ENCODE measurements around the gene KRT24. TPM values are rescaled to one million over a fixed set of nuclear protein-coding genes. Genes with fewer than 3 reads are reported as not detected.

Gene KRT24
- total and polyA plus RNA-seq, 11 donors, result not detected

DNA sequence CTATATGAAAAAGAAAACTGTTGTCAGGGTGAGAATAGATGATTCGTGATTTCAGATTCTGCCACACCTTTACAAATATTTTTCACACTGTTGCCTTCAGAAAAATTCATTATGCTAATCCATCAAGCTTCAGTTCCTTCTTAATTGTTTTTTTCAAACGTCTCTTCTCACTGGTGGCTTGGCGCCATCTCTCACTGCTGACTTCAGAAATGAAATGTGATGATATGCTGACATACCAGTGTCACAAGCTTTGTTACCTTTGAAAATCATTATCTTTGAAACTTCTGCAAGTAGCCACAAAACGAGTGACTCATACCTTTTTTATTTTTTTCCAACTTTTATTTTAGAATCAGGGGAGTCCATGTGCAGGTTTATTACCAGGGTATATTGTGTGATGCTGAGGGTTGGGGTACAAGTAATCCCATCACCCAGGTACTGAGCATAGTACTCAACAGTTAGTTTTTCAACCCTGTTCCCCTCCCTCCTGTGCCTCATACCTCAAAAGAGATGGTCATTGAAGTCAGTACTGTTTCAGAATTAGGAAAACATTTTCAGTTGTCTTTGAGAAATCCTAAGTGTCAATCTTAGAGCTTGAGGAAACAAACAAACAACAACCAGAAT is 24.5 kb downstream of the KRT24 start:
- H3K4me3 ChIP-seq, result no peak overlapping the region
- ATAC-seq, result no peak
- H3K36me3 ChIP-seq, result no peaks in the 10 kb centered on the region
- peaks cover 0 to 37% (median 0%) of the 10 kb centered on the region in 9 donors for H3K27me3 ChIP-seq
- intact Hi-C loops (cut with DNase I), result no loop called here
- no peak overlapping the region for H3K27ac ChIP-seq
- DNase-seq, result no peak
- no peaks in the 10 kb centered on the region for H3K9me3 ChIP-seq
- no peaks in the 10 kb centered on the region for H3K4me1 ChIP-seq
- WGBS, 4 donors, result 51 to 57% (median 54%) methylated on average over 4 of the region's 4 CpGs
- TF ChIP-seq CTCF (IDR thresholded peaks at IDR 0.05), result no peak
- TF ChIP-seq POLR2A (IDR thresholded peaks at IDR 0.05), result no peak

DNA sequence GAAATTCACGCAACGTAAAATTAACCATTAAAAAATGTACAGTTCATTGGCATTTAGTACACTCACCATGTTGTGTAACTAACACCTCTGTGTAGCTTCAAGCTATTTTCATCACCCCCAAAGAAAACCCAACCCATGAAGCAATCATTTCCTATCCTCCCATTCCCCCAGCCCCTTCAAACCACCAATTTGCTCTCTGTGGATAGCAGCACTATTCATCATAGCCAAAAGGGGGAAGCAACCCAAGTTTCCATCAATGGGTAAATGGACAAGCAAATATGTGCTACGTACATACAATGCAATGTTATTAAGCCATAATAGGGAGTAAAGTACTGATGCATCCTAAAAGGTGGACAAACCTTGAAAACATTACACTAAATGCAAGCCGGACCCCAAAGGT is 27.6 kb downstream of the KRT24 start:
- H3K9me3 ChIP-seq, result no peaks in the 10 kb centered on the region
- 86 to 93% (median 91%) methylated on average over 4 of the region's 4 CpGs for WGBS, 4 donors
- no peaks in the 10 kb centered on the region for H3K36me3 ChIP-seq
- no peak overlapping the region for H3K4me3 ChIP-seq
- DNase-seq, result no peak
- TF ChIP-seq CTCF (IDR thresholded peaks at IDR 0.05) (no peak), POLR2A (IDR thresholded peaks at IDR 0.05) (no peak)
- intact Hi-C loops (cut with DNase I), result no loop called here
- H3K4me1 ChIP-seq, result no peaks in the 10 kb centered on the region
- H3K27ac ChIP-seq, result no peak overlapping the region
- ATAC-seq, result no peak
- peaks cover 0 to 23% (median 0%) of the 10 kb centered on the region in 9 donors for H3K27me3 ChIP-seq

GRCh38 chr17:40672654-40673053 is 30.9 kb downstream of the KRT24 start:
- WGBS, 4 donors, result 91 to 95% (median 93%) methylated on average over 2 of the region's 2 CpGs
- Histone ChIP-seq H3K4me1 (no peaks in the 10 kb centered on the region), H3K27me3 (peaks cover 0 to 19% (median 0%) of the 10 kb centered on the region in 9 donors), H3K27ac (no peak overlapping the region), H3K36me3 (no peaks in the 10 kb centered on the region), H3K9me3 (no peaks in the 10 kb centered on the region), H3K4me3 (no peak overlapping the region)
- no peak for TF ChIP-seq CTCF (IDR thresholded peaks at IDR 0.05)
- TF ChIP-seq POLR2A (IDR thresholded peaks at IDR 0.05), result no peak
- DNase-seq (no peak), ATAC-seq (no peak)
- intact Hi-C loops (cut with DNase I), result no loop called here

DNA sequence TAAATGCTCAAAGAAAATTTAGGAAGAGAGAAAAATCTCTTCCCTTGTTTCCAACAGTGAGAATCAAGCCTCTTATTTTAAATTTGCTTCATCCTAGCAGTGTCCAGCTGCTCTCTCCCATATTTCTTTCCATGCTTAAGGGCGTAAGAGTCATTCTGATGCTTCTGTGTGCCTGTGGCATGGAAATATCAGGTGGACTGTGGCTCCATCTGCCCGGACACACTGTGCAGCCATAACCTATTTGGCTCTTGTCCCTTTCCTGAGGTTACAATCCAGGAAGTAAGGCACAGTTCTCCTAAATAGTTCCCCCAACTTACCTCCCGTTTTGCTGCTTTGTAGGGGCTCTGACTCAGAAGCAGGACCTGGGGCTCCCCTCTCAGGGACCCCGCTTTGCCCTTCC is 32.3 kb downstream of the KRT24 start:
- ATAC-seq, result no peak
- Histone ChIP-seq H3K4me3 (no peak overlapping the region), H3K36me3 (no peaks in the 10 kb centered on the region), H3K27ac (no peak overlapping the region), H3K4me1 (no peaks in the 10 kb centered on the region), H3K9me3 (no peaks in the 10 kb centered on the region), H3K27me3 (peaks cover 0 to 22% (median 0%) of the 10 kb centered on the region in 9 donors)
- 51 to 55% (median 52%) methylated on average over 4 of the region's 4 CpGs for WGBS, 4 donors
- intact Hi-C loops (cut with DNase I), result no loop called here
- TF ChIP-seq POLR2A (IDR thresholded peaks at IDR 0.05) (no peak), CTCF (IDR thresholded peaks at IDR 0.05) (no peak)
- no peak for DNase-seq

Data from heart left ventricle (tissue), 16 donors.